SH-SY5Y (cell line): ENCODE results near the gene RSPO1.

Source experiments
- GATA2 ChIP-seq: IDR thresholded peaks from 2 replicates; pipeline ENCODE4 v1.6.1; 2011; ENCODE audit warnings: mild to moderate bottlenecking, low read depth, low read length
- GATA3 ChIP-seq: IDR thresholded peaks from 2 replicates; pipeline ENCODE4 v1.6.1; 2011; ENCODE audit warnings: low read depth, mild to moderate bottlenecking, low read length, moderate library complexity

GRCh38 chr1:37636435-37636834 is 1.7 kb upstream of the RSPO1 start:
- TF ChIP-seq GATA3 = no peak
- TF ChIP-seq GATA2 = no peak
